Stimulated activated CD4-positive, alpha-beta T cell treated with anti-CD3 and anti-CD28 coated beads, TNF-alpha, amount 100 ng/mL, for 1 hour (primary cell): Measurements from ENCODE around the gene RPTOR.
"Not testable (repeated sequence)": the region's sequence is repeated elsewhere in the genome, so short reads cannot be mapped to it uniquely, and the experiment has no call there.

Experiments used
- DNase-seq, 3 donors: peaks; one replicate each; pipeline ENCODE4 v3.0.0-alpha.2; 2020; ENCODE audit warnings: low read depth in 3 of 3, low spot score in 1 of 3

RPTOR gene

GRCh38 chr17:80513892-80514291 is 30.7 kb upstream of the RPTOR start:
- no peak for DNase-seq

- no peak for DNase-seq
These were observed 28.3 kb upstream of the RPTOR start for GRCh38 chr17:80516171-80516932.

DNA sequence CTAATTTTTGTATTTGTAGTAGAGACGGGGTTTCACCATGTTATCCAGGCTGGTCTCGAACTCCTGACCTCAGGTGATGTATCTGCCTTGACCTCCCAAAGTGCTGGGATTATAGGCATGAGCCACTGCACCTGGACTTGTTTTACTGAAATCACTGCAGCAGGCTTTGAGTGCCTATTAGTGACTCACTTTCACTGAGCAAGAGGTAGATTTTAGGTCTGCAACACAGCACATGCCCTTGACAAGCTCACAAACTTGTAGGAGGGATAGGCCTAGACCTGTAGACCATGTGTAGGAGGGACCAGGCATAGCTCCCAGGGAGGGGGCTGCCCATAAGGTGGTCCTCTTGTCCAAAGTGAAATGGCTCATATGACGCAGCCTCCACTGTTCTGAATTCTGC is 27.0 kb upstream of the RPTOR start:
- no peak for DNase-seq

GRCh38 chr17:80518392-80518791 is 26.2 kb upstream of the RPTOR start:
- DNase-seq: no peak

DNA sequence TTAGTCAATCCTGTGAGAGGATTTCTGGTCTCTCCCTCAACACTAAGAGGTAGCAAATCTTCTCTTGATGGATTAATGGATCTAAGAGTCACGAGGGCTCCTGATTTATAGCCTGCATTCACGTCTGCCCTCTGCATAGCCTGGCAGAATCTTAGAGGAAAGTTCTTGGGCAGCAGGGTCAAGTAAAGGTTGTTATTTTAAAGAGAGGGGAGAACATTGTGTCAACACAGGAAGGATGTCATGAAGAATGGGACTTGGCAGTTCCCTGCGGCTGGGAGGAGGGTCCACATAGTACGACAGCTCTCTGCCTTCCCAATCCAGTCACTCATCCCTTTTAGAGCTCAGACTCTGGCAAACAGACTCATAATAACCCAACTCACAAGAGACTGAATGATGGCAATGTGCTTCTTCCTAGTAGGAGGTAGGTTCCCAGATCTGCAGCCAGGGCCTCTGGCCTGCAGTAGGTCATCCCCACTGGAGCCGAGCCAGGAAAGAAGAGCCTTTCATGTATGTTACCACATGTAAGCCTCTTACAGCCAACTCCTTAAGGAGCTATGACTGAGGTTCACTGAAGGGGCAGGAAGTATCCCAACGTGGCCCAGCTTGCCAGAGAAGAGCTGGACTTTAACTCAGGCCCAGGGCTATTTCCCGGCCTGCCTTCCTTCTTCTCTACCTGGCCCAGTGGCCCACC is 25.4 kb upstream of the RPTOR start:
- no peak for DNase-seq

- DNase-seq: no peak
These were observed 23.7 kb upstream of the RPTOR start for GRCh38 chr17:80520810-80521455.

DNA sequence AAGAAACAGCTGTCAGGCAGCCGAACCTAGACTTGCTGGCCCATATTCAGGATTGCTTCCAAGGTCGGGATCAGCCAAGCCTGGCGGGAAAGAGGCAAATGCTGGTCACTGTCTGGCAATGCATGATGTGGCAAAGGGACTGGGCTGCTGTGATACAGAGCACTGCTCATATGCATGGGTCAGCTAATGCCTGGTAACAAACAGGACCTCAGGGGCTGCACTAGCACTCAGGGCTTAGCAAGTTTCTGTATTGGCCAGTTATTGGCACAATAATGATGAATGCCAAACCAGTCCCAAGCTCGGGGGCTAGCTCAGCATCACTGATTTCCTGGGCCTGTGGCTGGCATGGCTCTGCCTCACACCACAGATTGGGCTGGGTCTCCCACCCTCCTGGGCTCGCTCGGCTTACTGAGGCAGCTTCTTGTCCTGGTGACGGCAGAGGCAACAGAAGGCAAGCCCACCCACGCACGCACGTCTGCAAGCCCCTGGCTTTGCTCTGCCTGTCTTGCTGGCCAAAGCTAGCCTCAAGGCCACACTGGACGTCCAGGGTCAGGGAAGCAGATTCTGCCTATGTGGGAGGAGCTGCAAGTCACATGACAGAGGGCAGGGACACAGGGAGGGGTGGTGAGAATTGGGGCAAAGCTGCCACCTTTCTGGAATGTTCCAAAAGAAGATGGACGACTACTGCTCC is 21.4 kb upstream of the RPTOR start:
- DNase-seq: no peak

DNA sequence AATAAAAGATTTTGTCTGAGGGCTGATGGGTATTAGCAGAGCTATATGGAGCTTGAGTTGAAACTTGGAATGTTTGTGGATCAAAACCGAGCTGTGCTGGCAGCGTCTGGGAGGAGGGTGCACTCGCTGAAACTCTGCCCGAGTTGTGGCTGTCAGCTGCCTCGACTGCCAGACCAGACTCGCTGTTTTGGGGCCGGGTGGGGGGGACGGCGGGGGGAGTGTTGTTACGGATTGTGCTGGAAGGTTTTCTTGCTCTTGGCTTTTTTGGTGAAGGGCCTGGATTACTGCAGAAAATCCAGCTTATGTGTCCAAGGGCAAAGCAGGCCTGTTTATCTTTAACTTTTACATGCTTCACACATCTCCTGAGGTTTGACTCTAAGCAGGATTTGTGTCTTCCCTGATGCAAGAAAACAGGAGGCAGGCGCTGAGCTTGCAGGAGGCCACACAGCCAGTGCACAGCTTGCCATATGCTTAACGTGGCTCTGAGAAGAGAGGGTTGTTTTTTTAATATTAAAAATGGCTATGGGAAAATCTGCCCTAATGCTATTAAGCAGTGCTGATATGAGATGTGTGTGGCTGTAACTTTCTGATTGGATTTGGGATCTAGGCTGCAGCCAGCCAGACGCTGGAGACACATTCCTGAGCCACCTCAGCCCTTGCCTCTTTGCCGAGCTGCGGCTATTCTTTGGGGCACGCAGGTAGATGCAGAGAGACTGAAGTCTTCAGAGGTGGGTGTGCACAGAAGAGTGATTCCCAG is 20.5 kb upstream of the RPTOR start:
- DNase-seq: no peak

GRCh38 chr17:80526116-80526910 is 18.3 kb upstream of the RPTOR start:
- DNase-seq: no peak

DNA sequence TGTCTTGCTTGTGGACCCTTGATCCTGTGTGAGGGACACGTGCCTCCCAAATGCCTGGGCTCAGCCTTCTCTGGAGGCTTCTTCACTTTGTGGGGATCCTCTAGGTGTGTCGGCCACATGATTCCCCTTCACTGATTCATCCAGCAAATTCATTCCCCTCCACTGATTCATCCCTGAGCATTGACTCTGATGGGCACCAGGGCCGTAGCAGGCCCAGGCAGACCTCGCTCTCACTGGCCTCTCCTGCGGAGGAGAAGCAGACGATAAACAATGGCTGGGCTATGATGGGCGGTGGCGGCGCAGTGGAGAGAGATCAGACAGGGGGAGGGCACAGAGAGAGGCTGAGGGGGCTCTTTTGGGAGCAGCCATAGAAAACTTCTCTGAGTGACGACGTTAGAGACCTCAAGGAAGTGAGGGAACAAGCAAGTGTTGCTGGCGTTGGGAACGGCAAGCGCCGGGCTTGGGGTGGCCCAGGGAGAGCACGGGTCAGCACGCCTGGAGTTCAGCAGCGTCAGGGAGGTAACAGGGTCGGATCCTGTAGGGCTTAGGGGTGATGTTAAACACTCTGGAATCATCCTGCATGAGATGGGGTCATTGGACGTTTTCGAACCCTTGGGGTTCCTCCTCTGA is 17.5 kb upstream of the RPTOR start:
- no peak for DNase-seq

GRCh38 chr17:80528536-80528935 is 16.1 kb upstream of the RPTOR start:
- no peak for DNase-seq

GRCh38 chr17:80529104-80529903 is 15.3 kb upstream of the RPTOR start:
- no peak for DNase-seq

GRCh38 chr17:80529904-80530292 is 14.7 kb upstream of the RPTOR start:
- DNase-seq: no peak

DNA sequence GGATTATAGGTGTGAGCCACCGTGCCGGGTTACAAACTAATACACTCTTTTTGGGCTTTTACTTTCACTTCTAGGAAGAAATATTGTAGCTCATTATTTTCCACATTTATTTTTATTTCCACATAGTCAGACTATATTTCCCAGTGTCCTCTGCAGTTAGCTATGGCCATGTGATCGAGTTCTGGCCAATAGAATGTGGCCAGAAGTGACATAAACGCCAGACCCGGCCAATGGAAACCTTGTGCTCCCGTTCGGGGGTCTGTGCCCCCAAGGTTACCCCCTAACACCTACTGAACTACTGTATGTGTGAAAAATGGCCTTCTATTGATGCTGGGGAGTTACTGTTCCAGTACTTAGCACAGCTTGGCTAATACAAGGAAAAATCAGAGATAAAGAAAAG is 13.2 kb upstream of the RPTOR start:
- no peak for DNase-seq

DNA sequence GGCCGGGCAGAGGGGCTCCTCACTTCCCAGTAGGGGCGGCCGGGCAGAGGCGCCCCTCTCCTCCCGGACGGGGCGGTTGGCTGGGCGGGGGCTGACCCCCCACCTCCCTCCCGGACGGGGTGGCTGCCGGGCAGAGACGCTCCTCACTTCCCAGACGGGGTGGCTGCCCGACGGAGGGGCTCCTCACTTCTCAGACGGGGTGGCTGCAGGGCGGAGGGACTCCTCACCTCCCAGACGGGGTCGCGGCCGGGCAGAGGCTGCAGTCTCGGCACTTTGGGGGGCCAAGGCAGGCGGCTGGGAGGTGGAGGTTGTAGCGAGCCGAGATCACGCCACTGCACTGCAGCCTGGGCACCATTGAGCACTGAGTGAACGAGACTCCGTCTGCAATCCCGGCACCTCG is 7.3 kb upstream of the RPTOR start:
- not testable (repeated sequence) for DNase-seq

- no peak for DNase-seq
These were observed 6.2 kb upstream of the RPTOR start for GRCh38 chr17:80538484-80538883.

GRCh38 chr17:80539022-80539641 is 5.5 kb upstream of the RPTOR start:
- no peak for DNase-seq

- no peak for DNase-seq
These were observed 825 bp downstream of the RPTOR start for GRCh38 chr17:80545499-80545826.

- DNase-seq: no peak
These were observed 1.6 kb downstream of the RPTOR start for GRCh38 chr17:80546267-80546666.
